Panc1 (cell line): ENCODE results near the gene PNMA8A. TPM values are rescaled to one million over a fixed set of nuclear protein-coding genes. Genes with fewer than 3 reads are reported as not detected.
A peak's percentile ranks its signal among the peaks of the same experiment; 100 is the strongest.

Experiments used
- ATAC-seq: fragments of 200-7000 bp; cut with Tn5 transposase; 2 replicates; pipeline ENCODE4 v1.9.1; 2020; ENCODE audit warnings: mild to moderate bottlenecking, moderate library complexity
- Bru-seq: library from RNA; stranded (reverse); fragments of 400-500 nt; gene quantifications from one replicate; lab custom pipeline; 2021; lab: Mats Ljungman, UMichigan
- BruChase-seq, 2 experiments: library from RNA; stranded (reverse); fragments of 400-500 nt; gene quantifications; one replicate each; lab custom pipeline; 2021; lab: Mats Ljungman, UMichigan
- BruUV-seq: library from RNA; stranded (reverse); fragments of 400-500 nt; replicated peaks from 2 replicates; lab custom pipeline; 2021; lab: Mats Ljungman, UMichigan
- CTCF ChIA-PET: fragments of 300-600 bp; sonication (Branson Sonifier 250); formaldehyde crosslinking; loops from one replicate; lab custom pipeline; 2022; ENCODE audit warnings: antibody characterized with exemption; lab: Charles Lee
- POLR2A ChIA-PET: fragments of 300-600 bp; sonication (Branson Sonifier 250); formaldehyde crosslinking; loops from one replicate; lab custom pipeline; 2022; ENCODE audit warnings: antibody characterized with exemption; lab: Charles Lee
- DNase-seq: peaks from one replicate; pipeline ENCODE4 v3.0.0-alpha.2; 2010; ENCODE audit warnings: low read depth, low spot score
- H3K27ac ChIP-seq: 2 replicates; pipeline ENCODE4 v1.5.1; 2011; ENCODE audit warnings: mild to moderate bottlenecking, low read length, inconsistent platforms
- H3K27me3 ChIP-seq: fragments of 200-500 bp; sonication (Bioruptor generic); 2 replicates; pipeline ENCODE4 v1.6.0; 2014; ENCODE audit warnings: low read length, inconsistent platforms; ENCODE audit not compliant: control insufficient read depth, insufficient read depth
- H3K36me3 ChIP-seq: fragments of 200-500 bp; sonication (Bioruptor generic); 2 replicates; pipeline ENCODE4 v1.5.1; 2014; ENCODE audit warnings: inconsistent platforms, mild to moderate bottlenecking, low read length, moderate library complexity; ENCODE audit not compliant: control insufficient read depth, insufficient read depth
- H3K4me1 ChIP-seq: 2 replicates; pipeline ENCODE4 v1.5.1; 2011; ENCODE audit warnings: inconsistent platforms, mild to moderate bottlenecking, low read length, moderate library complexity; ENCODE audit not compliant: control insufficient read depth, insufficient read depth
- H3K4me3 ChIP-seq, 2 experiments: 2 replicates each; pipeline ENCODE4 v1.5.1; 2011 to 2012; ENCODE audit warnings: low read depth in 2 of 2, low read length in 2 of 2, mild to moderate bottlenecking in 2 of 2, inconsistent platforms in 1 of 2, moderate library complexity in 1 of 2
- H3K9me3 ChIP-seq: fragments of 200-500 bp; sonication (Bioruptor generic); 2 replicates; pipeline ENCODE4 v1.5.1; 2014; ENCODE audit warnings: low read depth, mild to moderate bottlenecking, inconsistent platforms, low read length, moderate library complexity; ENCODE audit not compliant: control insufficient read depth, insufficient read depth
- POLR2AphosphoS5 ChIP-seq: IDR thresholded peaks from 2 replicates; pipeline ENCODE4 v1.6.1; 2012; ENCODE audit warnings: mild to moderate bottlenecking, low read depth, low read length, moderate library complexity
- REST ChIP-seq, 2 experiments: IDR thresholded peaks; 2 replicates each; pipeline ENCODE4 v1.6.1; 2011 to 2012; ENCODE audit warnings: low read depth in 2 of 2, control low read depth in 1 of 2, low read length in 1 of 2, mild to moderate bottlenecking in 1 of 2, moderate library complexity in 1 of 2; ENCODE audit not compliant: insufficient read depth in 1 of 2
- SIN3A ChIP-seq: IDR thresholded peaks from 2 replicates; pipeline ENCODE4 v1.6.1; 2012; ENCODE audit warnings: low read depth, mild to moderate bottlenecking, low read length, moderate library complexity, borderline replicate concordance; ENCODE audit not compliant: insufficient read depth
- TCF7L2 ChIP-seq: IDR thresholded peaks from 2 replicates; pipeline ENCODE4 v1.6.1; 2011; ENCODE audit warnings: mild to moderate bottlenecking, low read depth, low read length, inconsistent platforms
- in situ Hi-C: cut with HindIII; loops from 2 replicates; pipeline ENCODE4 v1.10.0; 2016; ENCODE audit warnings: low sequenced_read_pairs, low pct_unique_long_range_greater_than_20kb
- intact Hi-C: fragments of 100-400 bp; cut with micrococcal nuclease; formaldehyde crosslinking; loops from one replicate; pipeline ENCODE4 v1.10.0; 2022; ENCODE audit not compliant: unreplicated experiment
- long read RNA-seq: library from polyadenylated mRNA; unstranded; transcript quantifications from one replicate; pipeline ENCODE4 v2.0.0, GENCODE V29; 2021; ENCODE audit not compliant: unreplicated experiment
- polyA plus RNA-seq: library from polyadenylated mRNA; unstranded; fragments of >200 nt; gene quantifications from one replicate; pipeline ENCODE4 v1.2.1, GENCODE V29; 2012; ENCODE audit warnings: missing spikeins; ENCODE audit not compliant: insufficient read length
- total RNA-seq: library from RNA; stranded (reverse); gene quantifications from one replicate; pipeline ENCODE4 v1.2.1, GENCODE V29; 2021; ENCODE audit not compliant: unreplicated experiment
- TF ChIP-seq, protein P1 (sequence below): fragments of 450-650 bp; IDR thresholded peaks from 2 replicates; pipeline ENCODE4 v1.5.1; 2017; ENCODE audit warnings: mild to moderate bottlenecking

Gene PNMA8A
- not detected for total RNA-seq
- not detected for polyA plus RNA-seq
- not detected for Bru-seq, nascent RNA
- BruChase-seq, experiment 1, labeled RNA remaining after a 2-hour chase = not detected
- BruChase-seq, experiment 2, labeled RNA remaining after a 6-hour chase = not detected
- long read RNA-seq = 0 reads

- H3K4me3 ChIP-seq = peak within 1 kb of the TSS in 1 of 2 experiments; percentile 31; a peak in 1 of 4 replicates
- no peaks in the 10 kb centered on the region for H3K36me3 ChIP-seq
- no peak for DNase-seq
- no peak within 1 kb of the TSS for H3K27ac ChIP-seq
- H3K27me3 ChIP-seq = no peaks in the 10 kb centered on the region
- no peaks in the 10 kb centered on the region; the same call in 1 of the 2 replicates for H3K4me1 ChIP-seq
- no peak for ATAC-seq
- POLR2A ChIA-PET = no interaction called here
- intact Hi-C loops = no loop called here
- in situ Hi-C loops = no loop called here
- CTCF ChIA-PET = interaction anchor here (0.5 kb wide), 1 partner anchor 42 kb away, joined by 5 read pairs; no protein-coding TSS in a partner anchor
- BruUV-seq = no TSS peak
- TF ChIP-seq SIN3A (no peak), REST (IDR thresholded peaks at IDR 0.05; ENCODE audit: insufficient read depth in 1 of 2, low read depth in 2 of 2, low read length in 1 of 2) (no peak), POLR2AphosphoS5 (no peak), TCF7L2 (no peak)
- TF ChIP-seq, protein P1, sequence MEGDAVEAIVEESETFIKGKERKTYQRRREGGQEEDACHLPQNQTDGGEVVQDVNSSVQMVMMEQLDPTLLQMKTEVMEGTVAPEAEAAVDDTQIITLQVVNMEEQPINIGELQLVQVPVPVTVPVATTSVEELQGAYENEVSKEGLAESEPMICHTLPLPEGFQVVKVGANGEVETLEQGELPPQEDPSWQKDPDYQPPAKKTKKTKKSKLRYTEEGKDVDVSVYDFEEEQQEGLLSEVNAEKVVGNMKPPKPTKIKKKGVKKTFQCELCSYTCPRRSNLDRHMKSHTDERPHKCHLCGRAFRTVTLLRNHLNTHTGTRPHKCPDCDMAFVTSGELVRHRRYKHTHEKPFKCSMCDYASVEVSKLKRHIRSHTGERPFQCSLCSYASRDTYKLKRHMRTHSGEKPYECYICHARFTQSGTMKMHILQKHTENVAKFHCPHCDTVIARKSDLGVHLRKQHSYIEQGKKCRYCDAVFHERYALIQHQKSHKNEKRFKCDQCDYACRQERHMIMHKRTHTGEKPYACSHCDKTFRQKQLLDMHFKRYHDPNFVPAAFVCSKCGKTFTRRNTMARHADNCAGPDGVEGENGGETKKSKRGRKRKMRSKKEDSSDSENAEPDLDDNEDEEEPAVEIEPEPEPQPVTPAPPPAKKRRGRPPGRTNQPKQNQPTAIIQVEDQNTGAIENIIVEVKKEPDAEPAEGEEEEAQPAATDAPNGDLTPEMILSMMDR = no peak
- H3K9me3 ChIP-seq = no peaks in the 10 kb centered on the region
These were observed at the start of gene PNMA8A for GRCh38 chr19:46471116-46471733. Gene PNMA8A (minus strand): TSS chr19:46471563. CDS start chr19:46471035, 528 bp downstream.

GRCh38 chr19:46520616-46521015 is 49.3 kb upstream of the PNMA8A start:
- ATAC-seq (no peak), DNase-seq (no peak)
- H3K27me3 ChIP-seq = no peaks in the 10 kb centered on the region
- ChIA-PET CTCF (no interaction called here), POLR2A (no interaction called here)
- in situ Hi-C loops (no loop called here), intact Hi-C loops (no loop called here)
- no peak overlapping the region for H3K27ac ChIP-seq
- no peak for TF ChIP-seq POLR2AphosphoS5
- TF ChIP-seq, protein P1 = no peak
- TF ChIP-seq TCF7L2 = no peak
- no peak for TF ChIP-seq SIN3A
- TF ChIP-seq REST (IDR thresholded peaks at IDR 0.05; ENCODE audit: insufficient read depth in 1 of 2, low read depth in 2 of 2, low read length in 1 of 2) = no peak
- H3K9me3 ChIP-seq = no peaks in the 10 kb centered on the region
- no peak overlapping the region for H3K4me3 ChIP-seq
- no TSS peak for BruUV-seq
- H3K36me3 ChIP-seq = no peaks in the 10 kb centered on the region
- no peaks in the 10 kb centered on the region for H3K4me1 ChIP-seq
